GM23248 (cell line): ENCODE results near the gene TMC5. TPM values are rescaled to one million over a fixed set of nuclear protein-coding genes. Genes with fewer than 3 reads are reported as not detected.

Experiments
- DNase-seq: peaks from one replicate; pipeline ENCODE4 v3.0.0-alpha.2; 2015
- H2AFZ ChIP-seq: fragments of 200-600 bp; sonication (generic); 2 replicates; pipeline ENCODE4 v1.6.1; 2016; ENCODE audit warnings: antibody characterized with exemption
- H3F3A ChIP-seq: fragments of 200-600 bp; sonication (generic); 2 replicates; pipeline ENCODE4 v1.6.1; 2016; ENCODE audit warnings: mild to moderate bottlenecking, antibody characterized with exemption, mixed run types; ENCODE audit not compliant: insufficient read depth
- H3K27ac ChIP-seq: fragments of 200-600 bp; sonication (generic); 2 replicates; pipeline ENCODE4 v1.5.1; 2016; ENCODE audit warnings: mild to moderate bottlenecking
- H3K27me3 ChIP-seq: fragments of 200-600 bp; sonication (generic); replicated peaks from 2 replicates; pipeline ENCODE4 v1.6.1; 2016; ENCODE audit warnings: mild to moderate bottlenecking; ENCODE audit not compliant: insufficient read depth
- H3K36me3 ChIP-seq: fragments of 200-600 bp; sonication (generic); 2 replicates; pipeline ENCODE4 v1.6.1; 2016; ENCODE audit warnings: low read depth, mild to moderate bottlenecking
- H3K4me1 ChIP-seq: fragments of 200-600 bp; sonication (generic); 2 replicates; pipeline ENCODE4 v1.6.1; 2016; ENCODE audit warnings: mild to moderate bottlenecking; ENCODE audit not compliant: insufficient read depth
- H3K4me2 ChIP-seq: fragments of 200-600 bp; sonication (generic); one replicate; pipeline ENCODE4 v1.6.1; 2016; ENCODE audit warnings: mild to moderate bottlenecking; ENCODE audit not compliant: unreplicated experiment
- H3K4me3 ChIP-seq: fragments of 200-600 bp; sonication (generic); 2 replicates; pipeline ENCODE4 v1.5.1; 2016; ENCODE audit warnings: mild to moderate bottlenecking
- H3K79me2 ChIP-seq: fragments of 200-600 bp; sonication (generic); 2 replicates; pipeline ENCODE4 v1.6.1; 2016; ENCODE audit warnings: mild to moderate bottlenecking; ENCODE audit not compliant: insufficient read depth
- H3K9ac ChIP-seq: fragments of 200-600 bp; sonication (generic); 2 replicates; pipeline ENCODE4 v1.6.1; 2016; ENCODE audit warnings: mild to moderate bottlenecking
- H3K9me2 ChIP-seq: fragments of 200-600 bp; sonication (generic); 2 replicates; pipeline ENCODE4 v1.6.1; 2016; ENCODE audit warnings: mixed run types, mild to moderate bottlenecking, moderate library complexity; ENCODE audit not compliant: insufficient read depth
- H3K9me3 ChIP-seq: fragments of 200-600 bp; sonication (generic); one replicate; pipeline ENCODE4 v1.6.1; 2017; ENCODE audit warnings: low read depth
- H4K20me1 ChIP-seq: fragments of 200-600 bp; sonication (generic); 2 replicates; pipeline ENCODE4 v1.6.0; 2016; ENCODE audit not compliant: insufficient read depth
- EZH2 ChIP-seq: fragments of 200-600 bp; sonication (generic); IDR thresholded peaks from 2 replicates; pipeline ENCODE4 v1.6.1; 2018; ENCODE audit warnings: antibody characterized with exemption, mild to moderate bottlenecking; ENCODE audit not compliant: insufficient read depth, poor library complexity, severe bottlenecking
- EZH2phosphoT487 ChIP-seq: fragments of 200-600 bp; sonication (generic); IDR thresholded peaks from 2 replicates; pipeline ENCODE4 v1.6.1; 2018; ENCODE audit warnings: antibody characterized with exemption, moderate library complexity, mild to moderate bottlenecking, low read depth; ENCODE audit not compliant: insufficient read depth
- WGBS, 2 experiments: methylation state at CpG; one replicate each; pipeline ENCODE4 v1.1.6; 2015 to 2017; ENCODE audit warnings: low lambda C conversion rate in 2 of 2, low coverage in 1 of 2; ENCODE audit errors: missing lambda C conversion rate in 2 of 2; 5-methylcytosine and 5-hydroxymethylcytosine counted together
- in situ Hi-C: fragments of 300-500 bp; cut with MboI; formaldehyde crosslinking; loops from 2 replicates; pipeline ENCODE4 v1.15.0; 2020
- polyA plus RNA-seq: library from polyadenylated mRNA; unstranded; fragments of >200 nt; fragmentation: Nextera tagmentation; extraction: Ambion mirVana; gene quantifications from 2 replicates; pipeline ENCODE4 v1.2.1, GENCODE V29; 2016
- total RNA-seq: library from RNA; depleted of rRNA; stranded (reverse); fragments of >200 nt; shearing (Covaris generic); gene quantifications from 2 replicates; pipeline ENCODE4 v1.2.3, GENCODE V29; 2014

TMC5 gene
- total and polyA plus RNA-seq, 2 experiments from 2014 or later = not detected

DNA sequence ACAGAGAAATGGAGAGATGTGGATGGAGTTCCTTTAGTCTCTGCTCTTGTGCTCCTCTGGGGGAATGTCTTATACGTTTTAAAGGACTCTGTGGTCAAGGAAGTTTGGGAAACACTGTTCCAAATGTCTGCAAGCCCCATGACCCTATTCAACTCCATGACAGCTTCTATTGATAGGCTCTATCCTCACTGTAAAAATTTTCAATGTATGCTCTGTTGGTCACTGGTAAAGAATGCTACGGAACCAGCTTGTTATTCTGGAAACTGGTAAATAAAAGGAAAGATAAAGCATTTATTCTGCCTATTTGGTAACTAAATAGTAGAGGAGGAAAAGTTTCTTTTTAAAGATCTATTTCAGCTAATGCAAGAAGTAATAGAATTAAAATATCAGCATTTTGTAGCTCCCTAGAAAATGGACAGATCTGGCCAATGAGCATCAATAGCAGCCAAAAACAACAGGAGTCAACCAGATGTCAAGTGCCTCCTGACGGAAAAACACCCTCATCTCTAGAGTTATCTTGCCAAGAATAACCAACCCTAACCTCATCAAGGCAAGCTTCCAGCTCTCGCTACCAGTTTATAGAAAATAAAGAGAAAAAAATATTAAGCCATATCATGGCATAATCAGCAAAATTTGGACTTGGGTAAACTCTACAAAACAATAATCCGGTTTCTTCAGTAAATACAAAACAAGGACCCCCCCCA lies 88.1 kb downstream of the TMC5 start:
- Histone ChIP-seq H3K9ac (no peak overlapping the region), H3K4me2 (no peak overlapping the region), H3K9me2 (no peaks in the 10 kb centered on the region), H3K4me1 (no peaks in the 10 kb centered on the region), H4K20me1 (no peaks in the 10 kb centered on the region), H3K27ac (no peak overlapping the region), H3K27me3 (no peaks in the 10 kb centered on the region), H3K9me3 (no peaks in the 10 kb centered on the region), H3F3A (peaks cover 8% of the 10 kb centered on the region; the same call in 1 of the 2 replicates), H3K36me3 (peaks cover 18% of the 10 kb centered on the region; the same call in 1 of the 2 replicates), H3K79me2 (no peaks in the 10 kb centered on the region), H2AFZ (no peak overlapping the region), H3K4me3 (no peak overlapping the region)
- in situ Hi-C loops = loop anchor here (25.0 kb wide), 1 partner anchor 418 kb away; no protein-coding TSS in a partner anchor
- TF ChIP-seq EZH2phosphoT487 (no peak), EZH2 (no peak)
- DNase-seq = peak; percentile 13
- WGBS, 2 experiments = 67 to 69% methylated on average over 5 of the region's 5 CpGs

DNA sequence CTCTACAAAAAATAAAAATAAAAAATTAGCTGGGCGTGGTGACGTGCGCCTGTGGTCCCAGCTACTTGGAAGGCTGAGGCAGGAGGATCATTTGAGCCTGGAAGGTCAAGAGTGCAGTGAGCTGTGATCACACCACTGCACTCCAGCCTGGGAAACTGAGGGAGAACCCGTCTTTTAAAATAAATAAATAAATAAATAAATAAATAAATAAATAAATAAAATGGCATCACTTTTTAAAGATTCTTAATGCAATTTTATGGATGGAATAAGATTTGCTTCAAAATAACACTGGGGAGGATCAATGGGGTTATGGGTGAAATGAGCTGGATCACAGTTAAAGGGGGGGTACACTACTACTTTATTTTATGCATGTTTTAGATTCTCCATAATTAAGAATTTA lies 89.3 kb downstream of the TMC5 start:
- Histone ChIP-seq H3K4me2 (no peak overlapping the region), H3K4me1 (no peaks in the 10 kb centered on the region), H4K20me1 (no peaks in the 10 kb centered on the region), H3K79me2 (no peaks in the 10 kb centered on the region), H3K36me3 (peaks cover 13% of the 10 kb centered on the region; the same call in 1 of the 2 replicates), H3K27ac (no peak overlapping the region), H3K9me2 (no peaks in the 10 kb centered on the region), H3K9ac (no peak overlapping the region), H3K4me3 (no peak overlapping the region), H3K9me3 (no peaks in the 10 kb centered on the region), H2AFZ (no peak overlapping the region), H3F3A (peaks cover 8% of the 10 kb centered on the region; the same call in 1 of the 2 replicates), H3K27me3 (no peaks in the 10 kb centered on the region)
- in situ Hi-C loops = loop anchor here (25.0 kb wide), 1 partner anchor 420 kb away; no protein-coding TSS in a partner anchor
- WGBS, 2 experiments = 98% methylated on average over 4 of the region's 4 CpGs
- no peak for DNase-seq
- no peak for TF ChIP-seq EZH2phosphoT487

DNA sequence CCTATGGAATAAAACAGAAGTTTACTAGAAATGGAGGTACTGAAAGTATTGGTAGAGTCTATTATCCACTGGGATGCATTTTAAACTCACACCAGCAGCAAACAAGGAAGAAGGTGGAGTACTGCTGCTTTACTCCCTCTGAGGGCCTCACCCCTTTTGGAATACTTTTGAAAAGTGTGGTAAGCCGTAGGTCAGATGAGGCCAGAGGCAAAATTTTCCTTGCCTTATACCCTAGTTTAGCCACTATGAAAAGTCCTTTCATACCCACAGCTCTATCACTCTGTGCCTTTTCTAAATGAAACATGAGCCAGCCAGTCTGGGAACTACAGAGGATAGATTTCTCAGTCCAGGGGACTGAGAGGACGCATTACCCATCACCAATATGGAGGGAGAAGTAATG lies 90.2 kb downstream of the TMC5 start:
- WGBS, 2 experiments = 99 to 100% methylated on average over 2 of the region's 2 CpGs
- H3K36me3 ChIP-seq = peaks cover 12% of the 10 kb centered on the region; the same call in 1 of the 2 replicates
- in situ Hi-C loops = loop anchor here (25.0 kb wide), 1 partner anchor 421 kb away; no protein-coding TSS in a partner anchor

DNA sequence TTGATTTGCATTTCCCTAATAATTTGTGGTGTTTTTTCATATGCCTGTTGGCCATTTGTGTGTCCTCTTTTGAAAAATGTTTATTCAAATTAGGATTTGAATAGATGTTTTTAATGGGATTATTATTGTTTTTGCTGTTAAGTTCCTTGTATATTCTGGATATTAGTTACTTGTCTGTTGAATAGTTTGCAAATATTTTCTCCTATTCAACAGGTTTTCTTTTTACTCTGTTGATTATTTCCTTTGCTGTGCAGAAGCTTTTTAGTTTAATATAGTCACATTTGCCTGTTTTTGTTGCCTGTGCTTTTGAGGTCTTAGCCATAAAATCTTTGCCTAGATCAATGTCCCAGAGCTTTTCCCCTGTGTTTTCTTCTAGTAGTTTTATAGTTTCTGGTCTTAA lies 94.6 kb downstream of the TMC5 start:
- Histone ChIP-seq H3K9me2 (no peaks in the 10 kb centered on the region), H3K79me2 (0 out of 2 replicates have a peak, but pooled peaks cover 10% of the 10 kb centered on the region), H3K27me3 (no peaks in the 10 kb centered on the region), H3K4me2 (no peak overlapping the region), H3K4me1 (peaks cover 2% of the 10 kb centered on the region; the same call in 1 of the 2 replicates), H3K27ac (no peak overlapping the region), H3K4me3 (no peak overlapping the region), H2AFZ (no peak overlapping the region), H3K36me3 (peaks cover 19% of the 10 kb centered on the region), H3K9me3 (no peaks in the 10 kb centered on the region), H4K20me1 (no peaks in the 10 kb centered on the region), H3F3A (no peaks in the 10 kb centered on the region), H3K9ac (no peak overlapping the region)
- in situ Hi-C loops = loop anchor here (25.0 kb wide), 1 partner anchor 425 kb away; no protein-coding TSS in a partner anchor
- no peak for DNase-seq
- TF ChIP-seq EZH2 (no peak), EZH2phosphoT487 (no peak)

More for the DNA sequence above, 90.2 kb downstream of the TMC5 start:
- Histone ChIP-seq H3F3A (peaks cover 8% of the 10 kb centered on the region; the same call in 1 of the 2 replicates), H3K4me3 (no peak overlapping the region), H3K9ac (no peak overlapping the region), H2AFZ (no peak overlapping the region), H3K27ac (no peak overlapping the region), H3K9me3 (no peaks in the 10 kb centered on the region), H3K9me2 (no peaks in the 10 kb centered on the region), H3K27me3 (no peaks in the 10 kb centered on the region), H3K4me2 (no peak overlapping the region), H3K79me2 (no peaks in the 10 kb centered on the region), H4K20me1 (no peaks in the 10 kb centered on the region), H3K4me1 (no peaks in the 10 kb centered on the region)
- DNase-seq = no peak
- TF ChIP-seq EZH2phosphoT487 (no peak), EZH2 (no peak)
